Measurements from ENCODE around the gene PCDHA12.

The PCDHA12 gene

GRCh38 chr5:140916325-140916724 is 41.2 kb downstream of the PCDHA12 start:
- no peaks in the 10 kb centered on the region for H3K4me1 ChIP-seq (ENCODE audit: control insufficient read depth, insufficient read depth, low read length, poor library complexity, severe bottlenecking)
- no peaks in the 10 kb centered on the region for H3K36me3 ChIP-seq (ENCODE audit: control insufficient read depth, insufficient read depth, low read length)
- DNase-seq, result no peak
- no peak overlapping the region for H3K4me3 ChIP-seq (ENCODE audit: insufficient read depth, low read depth, low read length, poor library complexity, severe bottlenecking)
- H3K9me3 ChIP-seq (ENCODE audit: control insufficient read depth, low read length), result no peaks in the 10 kb centered on the region
- no peaks in the 10 kb centered on the region for H3K27me3 ChIP-seq (replicated peaks; ENCODE audit: control insufficient read depth, insufficient read depth, low read length, poor library complexity, severe bottlenecking)
- H3K27ac ChIP-seq (ENCODE audit: insufficient read depth, low read length, poor library complexity, severe bottlenecking), result no peak overlapping the region

GRCh38 chr5:140923601-140924000 is 48.5 kb downstream of the PCDHA12 start:
- Histone ChIP-seq H3K4me1 (ENCODE audit: control insufficient read depth, insufficient read depth, low read length, poor library complexity, severe bottlenecking) (peaks cover 5% of the 10 kb centered on the region), H3K27ac (ENCODE audit: insufficient read depth, low read length, poor library complexity, severe bottlenecking) (no peak overlapping the region), H3K4me3 (ENCODE audit: insufficient read depth, low read depth, low read length, poor library complexity, severe bottlenecking) (no peak overlapping the region), H3K36me3 (ENCODE audit: control insufficient read depth, insufficient read depth, low read length) (no peaks in the 10 kb centered on the region), H3K27me3 (replicated peaks; ENCODE audit: control insufficient read depth, insufficient read depth, low read length, poor library complexity, severe bottlenecking) (peaks cover 13% of the 10 kb centered on the region), H3K9me3 (ENCODE audit: control insufficient read depth, low read length) (no peaks in the 10 kb centered on the region)
- DNase-seq, result no peak

GRCh38 chr5:140925806-140926442 is 50.8 kb downstream of the PCDHA12 start, which contains the start of gene PCDHAC1:
Gene PCDHAC1 (plus strand): TSS chr5:140926299. CDS start chr5:140926893, 594 bp downstream.
- no peak for DNase-seq
- no peaks in the 10 kb centered on the region for H3K9me3 ChIP-seq (ENCODE audit: control insufficient read depth, low read length)
- peaks cover 5% of the 10 kb centered on the region for H3K4me1 ChIP-seq (ENCODE audit: control insufficient read depth, insufficient read depth, low read length, poor library complexity, severe bottlenecking)
- no peak within 1 kb of the TSS for H3K27ac ChIP-seq (ENCODE audit: insufficient read depth, low read length, poor library complexity, severe bottlenecking)
- H3K4me3 ChIP-seq (ENCODE audit: insufficient read depth, low read depth, low read length, poor library complexity, severe bottlenecking), result peak within 1 kb of the TSS; percentile 39
- peaks cover 13% of the 10 kb centered on the region for H3K27me3 ChIP-seq (replicated peaks; ENCODE audit: control insufficient read depth, insufficient read depth, low read length, poor library complexity, severe bottlenecking)
- no peaks in the 10 kb centered on the region for H3K36me3 ChIP-seq (ENCODE audit: control insufficient read depth, insufficient read depth, low read length)

GRCh38 chr5:140926443-140927227 is 51.5 kb downstream of the PCDHA12 start:
- H3K9me3 ChIP-seq (ENCODE audit: control insufficient read depth, low read length), result no peaks in the 10 kb centered on the region
- no peak overlapping the region for H3K27ac ChIP-seq (ENCODE audit: insufficient read depth, low read length, poor library complexity, severe bottlenecking)
- peak overlapping the region; percentile 39 for H3K4me3 ChIP-seq (ENCODE audit: insufficient read depth, low read depth, low read length, poor library complexity, severe bottlenecking)
- peak in 1 of 3 donors; percentile 5 for DNase-seq
- peaks cover 13% of the 10 kb centered on the region for H3K27me3 ChIP-seq (replicated peaks; ENCODE audit: control insufficient read depth, insufficient read depth, low read length, poor library complexity, severe bottlenecking)
- no peaks in the 10 kb centered on the region for H3K36me3 ChIP-seq (ENCODE audit: control insufficient read depth, insufficient read depth, low read length)
- H3K4me1 ChIP-seq (ENCODE audit: control insufficient read depth, insufficient read depth, low read length, poor library complexity, severe bottlenecking), result peaks cover 5% of the 10 kb centered on the region

GRCh38 chr5:140927228-140927573 is 52.1 kb downstream of the PCDHA12 start:
- DNase-seq, result no peak
- Histone ChIP-seq H3K4me3 (ENCODE audit: insufficient read depth, low read depth, low read length, poor library complexity, severe bottlenecking) (peak overlapping the region; percentile 39), H3K27me3 (replicated peaks; ENCODE audit: control insufficient read depth, insufficient read depth, low read length, poor library complexity, severe bottlenecking) (peaks cover 13% of the 10 kb centered on the region), H3K9me3 (ENCODE audit: control insufficient read depth, low read length) (no peaks in the 10 kb centered on the region), H3K27ac (ENCODE audit: insufficient read depth, low read length, poor library complexity, severe bottlenecking) (no peak overlapping the region), H3K36me3 (ENCODE audit: control insufficient read depth, insufficient read depth, low read length) (no peaks in the 10 kb centered on the region), H3K4me1 (ENCODE audit: control insufficient read depth, insufficient read depth, low read length, poor library complexity, severe bottlenecking) (peaks cover 5% of the 10 kb centered on the region)
